Psoas muscle (tissue), 8 donors: ENCODE results near the gene HORMAD2. TPM values are rescaled to one million over a fixed set of nuclear protein-coding genes. Genes with fewer than 3 reads are reported as not detected.

ENCODE experiments used
- ATAC-seq, 4 donors: fragments of 200-7000 bp; cut with Tn5 transposase; one replicate each; pipeline ENCODE4 v1.9.1; 2020; ENCODE audit warnings: moderate library complexity in 3 of 4, mild to moderate bottlenecking in 2 of 4
- DNase-seq, 2 donors: peaks; one replicate each; pipeline ENCODE4 v3.0.0-alpha.2; 2020
- H3K27ac ChIP-seq: fragments of 200-600 bp; one replicate; pipeline ENCODE4 v1.8.0; 2022
- H3K27me3 ChIP-seq, 3 donors: fragments of 200-600 bp in 1 of 3; one replicate each; pipeline versions ENCODE4 v1.6.1 to v1.8.0; 2013 to 2022; ENCODE audit warnings: low read length in 2 of 3, mild to moderate bottlenecking in 2 of 3, moderate library complexity in 1 of 3; ENCODE audit not compliant: insufficient read depth in 3 of 3
- H3K36me3 ChIP-seq, 2 donors: fragments of 200-600 bp in 1 of 2; one replicate each; pipeline versions ENCODE4 v1.6.1 to v1.8.0; 2013 to 2022; ENCODE audit warnings: low read depth in 1 of 2, mild to moderate bottlenecking in 1 of 2, moderate library complexity in 1 of 2; ENCODE audit not compliant: insufficient read depth in 1 of 2
- H3K4me1 ChIP-seq: fragments of 200-600 bp; one replicate; pipeline ENCODE4 v1.8.0; 2022
- H3K4me3 ChIP-seq: fragments of 200-600 bp; one replicate; pipeline ENCODE4 v1.8.0; 2022; ENCODE audit warnings: mild to moderate bottlenecking
- H3K9me3 ChIP-seq: fragments of 200-600 bp; one replicate; pipeline ENCODE4 v1.8.0; 2022
- WGBS, 3 donors: extraction: QIAGEN DNeasy Blood & Tissue Kit; methylation state at CpG; one replicate each; pipeline versions ENCODE4 v1.1.6 to v1.1.7; 2013; 5-methylcytosine and 5-hydroxymethylcytosine counted together
- intact Hi-C, 2 donors: fragments of 100-400 bp; cut with DNase I; formaldehyde crosslinking; loops; one replicate each; pipeline versions ENCODE4 v1.11.0 to v1.14.2; 2022
- polyA plus RNA-seq, 3 donors: library from polyadenylated mRNA; stranded (reverse); fragments of 200-250 nt; gene quantifications; one replicate each; pipeline ENCODE4 v1.2.3, GENCODE V29; 2013
- total RNA-seq, 4 donors: library from RNA; stranded (reverse); fragmentation: NEBNext Ultra II Directional in 2 of 4; extraction: Animal tissue kit (Norgen Biotek cat#: 25700) in 2 of 4; gene quantifications; one replicate each; pipeline versions ENCODE4 v1.2.1 to v1.2.4, GENCODE V29; 2021 to 2023
- TF ChIP-seq, protein P1 (sequence below): fragments of 200-600 bp; IDR thresholded peaks from one replicate; pipeline ENCODE4 v1.8.0; 2022; ENCODE audit warnings: antibody characterized with exemption
- donor health status: healthy with polysubstance abuse.
- donor health status: DM: no; HTN: no; CAD: no; lungs with moderate emphysema.
- donor health status: Bipolar disorder and iron deficiency.
- donor health status: healthy.
- donor health status: DM: yes; HTN: yes; CAD: no.
- donor health status: DM: no; HTN: no; CAD: no.
- donor health status: DM: no; HTN: no; CAD: no.
- donor health status: DM: yes; HTN: yes; CAD: no.

The HORMAD2 gene
- total and polyA plus RNA-seq, 7 donors, result not detected

DNA sequence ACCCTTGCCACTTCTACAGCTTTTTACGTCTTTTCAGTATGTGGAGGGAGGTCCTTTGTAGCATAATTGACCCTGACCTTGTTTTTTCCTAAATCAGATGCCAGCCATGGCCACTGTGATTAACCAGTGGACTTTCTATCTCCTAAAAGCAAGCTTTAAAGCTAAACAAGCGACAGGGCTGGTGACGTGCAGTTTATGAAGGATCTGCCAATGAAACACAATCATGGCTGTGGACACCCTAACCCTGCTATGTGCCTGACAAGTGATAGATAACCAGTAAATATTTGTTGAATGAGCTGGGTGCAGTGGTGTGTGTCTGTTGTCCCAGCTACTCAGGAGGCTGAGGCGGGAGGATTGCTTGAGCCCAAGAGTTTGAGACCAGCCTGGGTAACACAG lies 102.1 kb downstream of the HORMAD2 start:
- H3K36me3 ChIP-seq, result no peaks in the 10 kb centered on the region
- no peaks in the 10 kb centered on the region for H3K9me3 ChIP-seq
- intact Hi-C loops, result no loop called here
- H3K27ac ChIP-seq, result no peak overlapping the region
- WGBS, 3 donors, result 83 to 85% (median 84%) methylated on average over 4 of the region's 4 CpGs
- DNase-seq (no peak), ATAC-seq (no peak)
- no peak overlapping the region for H3K4me3 ChIP-seq
- no peaks in the 10 kb centered on the region for H3K4me1 ChIP-seq
- TF ChIP-seq, protein P1, sequence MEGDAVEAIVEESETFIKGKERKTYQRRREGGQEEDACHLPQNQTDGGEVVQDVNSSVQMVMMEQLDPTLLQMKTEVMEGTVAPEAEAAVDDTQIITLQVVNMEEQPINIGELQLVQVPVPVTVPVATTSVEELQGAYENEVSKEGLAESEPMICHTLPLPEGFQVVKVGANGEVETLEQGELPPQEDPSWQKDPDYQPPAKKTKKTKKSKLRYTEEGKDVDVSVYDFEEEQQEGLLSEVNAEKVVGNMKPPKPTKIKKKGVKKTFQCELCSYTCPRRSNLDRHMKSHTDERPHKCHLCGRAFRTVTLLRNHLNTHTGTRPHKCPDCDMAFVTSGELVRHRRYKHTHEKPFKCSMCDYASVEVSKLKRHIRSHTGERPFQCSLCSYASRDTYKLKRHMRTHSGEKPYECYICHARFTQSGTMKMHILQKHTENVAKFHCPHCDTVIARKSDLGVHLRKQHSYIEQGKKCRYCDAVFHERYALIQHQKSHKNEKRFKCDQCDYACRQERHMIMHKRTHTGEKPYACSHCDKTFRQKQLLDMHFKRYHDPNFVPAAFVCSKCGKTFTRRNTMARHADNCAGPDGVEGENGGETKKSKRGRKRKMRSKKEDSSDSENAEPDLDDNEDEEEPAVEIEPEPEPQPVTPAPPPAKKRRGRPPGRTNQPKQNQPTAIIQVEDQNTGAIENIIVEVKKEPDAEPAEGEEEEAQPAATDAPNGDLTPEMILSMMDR, result no peak
- peaks cover 0 to 2% (median 0%) of the 10 kb centered on the region in 3 donors for H3K27me3 ChIP-seq

DNA sequence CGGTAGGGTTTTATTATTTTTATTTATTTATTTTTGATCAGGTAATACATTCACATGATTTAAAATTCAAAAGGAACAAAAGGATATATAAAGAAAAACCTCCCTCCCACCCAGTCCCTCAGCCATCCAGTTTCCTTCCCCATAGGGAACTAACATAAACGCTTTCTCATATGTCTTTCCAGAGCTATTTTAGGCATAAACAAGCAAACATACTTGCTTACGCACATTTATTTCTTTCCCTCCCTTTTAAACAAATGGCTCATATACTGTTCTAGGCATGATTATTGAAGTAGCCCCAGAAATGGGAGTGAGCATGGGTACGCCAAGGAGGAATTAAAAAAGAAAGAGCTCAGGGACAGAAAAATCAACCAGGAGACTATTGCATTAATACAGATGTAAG lies 102.6 kb downstream of the HORMAD2 start:
- Histone ChIP-seq H3K27ac (no peak overlapping the region), H3K27me3 (peaks cover 0 to 2% (median 0%) of the 10 kb centered on the region in 3 donors), H3K9me3 (no peaks in the 10 kb centered on the region), H3K4me3 (no peak overlapping the region), H3K4me1 (no peaks in the 10 kb centered on the region), H3K36me3 (no peaks in the 10 kb centered on the region)
- DNase-seq (no peak), ATAC-seq (no peak)
- whole genome bisulfite sequencing, 3 donors, result 59 to 69% (median 64%) methylated on average over 4 of the region's 4 CpGs
- TF ChIP-seq, protein P1, result no peak
- intact Hi-C loops, result no loop called here

DNA sequence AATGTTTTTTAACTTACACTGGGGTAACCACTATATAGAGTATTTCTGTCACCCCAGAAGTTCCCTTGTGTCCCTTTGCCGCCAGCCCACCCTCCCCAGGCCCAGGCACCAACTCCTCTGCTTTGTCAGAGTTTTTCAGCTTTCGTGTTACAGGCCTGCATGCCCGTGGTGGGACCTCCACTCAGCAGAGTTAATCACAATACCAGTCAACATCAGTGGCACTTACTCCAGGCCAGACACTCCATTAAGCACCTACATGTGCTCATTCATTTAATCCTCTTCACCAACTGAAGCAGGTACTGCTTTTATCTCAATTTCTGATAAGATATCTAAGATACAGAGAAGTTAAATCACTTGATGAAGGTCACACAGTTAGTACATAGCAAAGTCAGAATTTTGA lies 103.0 kb downstream of the HORMAD2 start:
- no peak for DNase-seq
- no peaks in the 10 kb centered on the region for H3K9me3 ChIP-seq
- no peaks in the 10 kb centered on the region for H3K36me3 ChIP-seq
- no peak for ATAC-seq
- peaks cover 0 to 3% (median 2%) of the 10 kb centered on the region in 3 donors for H3K27me3 ChIP-seq
- intact Hi-C loops, result no loop called here
- TF ChIP-seq, protein P1, result no peak
- no peaks in the 10 kb centered on the region for H3K4me1 ChIP-seq
- H3K4me3 ChIP-seq, result no peak overlapping the region
- no peak overlapping the region for H3K27ac ChIP-seq
- WGBS, 3 donors, result 81 to 96% (median 86%) methylated on average over 3 of the region's 3 CpGs

DNA sequence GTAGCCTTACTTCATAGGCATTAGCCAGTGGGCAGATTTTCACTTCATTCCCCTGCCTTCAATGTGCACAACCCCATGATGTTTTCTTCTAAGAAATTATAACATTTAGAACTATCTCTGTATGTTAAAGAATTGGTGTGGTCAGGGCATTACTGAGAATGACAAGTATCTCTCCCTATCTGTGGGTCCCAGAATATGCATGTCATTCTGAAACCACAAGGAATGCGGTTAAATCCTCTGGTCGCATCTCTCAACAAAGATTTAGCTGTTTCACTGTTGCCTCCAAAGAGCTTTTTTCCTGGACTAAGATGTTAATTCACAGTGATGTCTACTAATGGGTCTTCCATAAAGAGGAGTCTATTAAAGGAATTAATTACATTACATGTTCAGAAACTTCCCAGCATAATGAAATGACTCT lies 103.6 kb downstream of the HORMAD2 start:
- Histone ChIP-seq H3K27me3 (peaks cover 0 to 3% (median 2%) of the 10 kb centered on the region in 3 donors), H3K27ac (no peak overlapping the region)
- intact Hi-C loops, result no loop called here

More for the DNA sequence above, 103.6 kb downstream of the HORMAD2 start:
- DNase-seq (no peak), ATAC-seq (no peak)
- no peaks in the 10 kb centered on the region for H3K9me3 ChIP-seq
- H3K36me3 ChIP-seq, result no peaks in the 10 kb centered on the region
- H3K4me1 ChIP-seq, result no peaks in the 10 kb centered on the region
- WGBS, 3 donors, result 83 to 86% (median 84%) methylated on average over 2 of the region's 2 CpGs
- no peak overlapping the region for H3K4me3 ChIP-seq
- TF ChIP-seq, protein P1, result no peak
